ENCODE results near the gene MYO1G.

MYO1G gene

GRCh38 chr7:44980393-44981034 is 1.7 kb upstream of the MYO1G start:
- no peak for FAIRE-seq

GRCh38 chr7:44979481-44980392 is 922 bp upstream of the MYO1G start:
- FAIRE-seq = no peak

GRCh38 chr7:44977959-44978335 is 868 bp downstream of the MYO1G start:
- no peak for FAIRE-seq

GRCh38 chr7:44977304-44977958 is 1.4 kb downstream of the MYO1G start:
- FAIRE-seq = no peak

- FAIRE-seq = no peak
Measured at GRCh38 chr7:44976746-44977196, 2.0 kb downstream of the MYO1G start.

GRCh38 chr7:44976040-44976745 is 2.6 kb downstream of the MYO1G start:
- no peak for FAIRE-seq

- no peak for FAIRE-seq
Measured at GRCh38 chr7:44975331-44976039, 3.3 kb downstream of the MYO1G start.

- no peak for FAIRE-seq
Measured at GRCh38 chr7:44974549-44974948, 4.3 kb downstream of the MYO1G start.

GRCh38 chr7:44973610-44974401 is 5.0 kb downstream of the MYO1G start:
- no peak for FAIRE-seq

GRCh38 chr7:44972562-44972961 is 6.3 kb downstream of the MYO1G start:
- no peak for FAIRE-seq

- FAIRE-seq = no peak
Measured at GRCh38 chr7:44971902-44972441, 6.8 kb downstream of the MYO1G start.

GRCh38 chr7:44971188-44971901 is 7.5 kb downstream of the MYO1G start:
- FAIRE-seq = no peak

GRCh38 chr7:44970523-44971051 is 8.2 kb downstream of the MYO1G start:
- no peak for FAIRE-seq

GRCh38 chr7:44969701-44970522 is 8.9 kb downstream of the MYO1G start:
- no peak for FAIRE-seq

- FAIRE-seq = no peak
Measured at GRCh38 chr7:44969049-44969700, 9.6 kb downstream of the MYO1G start.

GRCh38 chr7:44967571-44968446 is 11.0 kb downstream of the MYO1G start:
- FAIRE-seq = no peak

- no peak for FAIRE-seq
Measured at GRCh38 chr7:44966731-44967538, 11.9 kb downstream of the MYO1G start.

Measured in endometrium (tissue), 2 donors.